Karpas-422 (cell line): ENCODE results near the gene AIF1. TPM values are rescaled to one million over a fixed set of nuclear protein-coding genes. Genes with fewer than 3 reads are reported as not detected.

Source experiments
- DNase-seq: peaks from one replicate; pipeline ENCODE4 v3.0.0-alpha.2; 2015
- H2AFZ ChIP-seq: fragments of 200-600 bp; sonication (generic); 2 replicates; pipeline ENCODE4 v1.6.1; 2014; ENCODE audit warnings: antibody characterized with exemption, low read length, mixed read lengths
- H3K27ac ChIP-seq: fragments of 200-600 bp; sonication (generic); 2 replicates; pipeline ENCODE4 v1.5.1; 2014; ENCODE audit warnings: mild to moderate bottlenecking, low read length, moderate library complexity
- H3K27me3 ChIP-seq: fragments of 200-600 bp; sonication (generic); 2 replicates; pipeline ENCODE4 v1.6.1; 2014; ENCODE audit warnings: low read length, mixed read lengths
- H3K36me3 ChIP-seq: fragments of 200-600 bp; sonication (generic); 2 replicates; pipeline ENCODE4 v1.6.1; 2014; ENCODE audit warnings: low read length, mixed read lengths; ENCODE audit not compliant: insufficient read depth
- H3K4me1 ChIP-seq: fragments of 200-600 bp; sonication (generic); 2 replicates; pipeline ENCODE4 v1.6.1; 2014; ENCODE audit warnings: mild to moderate bottlenecking, low read length, mixed read lengths
- H3K4me2 ChIP-seq: fragments of 200-600 bp; sonication (generic); 2 replicates; pipeline ENCODE4 v1.6.1; 2014; ENCODE audit warnings: low read length, low read depth, mild to moderate bottlenecking; ENCODE audit not compliant: poor library complexity, severe bottlenecking
- H3K4me3 ChIP-seq: fragments of 200-600 bp; sonication (generic); 2 replicates; pipeline ENCODE4 v1.5.1; 2014; ENCODE audit warnings: mild to moderate bottlenecking, antibody characterized with exemption, low read length, mixed read lengths
- H3K79me2 ChIP-seq: fragments of 200-600 bp; sonication (generic); 2 replicates; pipeline ENCODE4 v1.6.1; 2014; ENCODE audit warnings: mild to moderate bottlenecking, low read length, mixed read lengths
- H3K9ac ChIP-seq: fragments of 200-600 bp; sonication (generic); 2 replicates; pipeline ENCODE4 v1.6.0; 2014; ENCODE audit warnings: low read length
- H3K9me2 ChIP-seq: fragments of 200-600 bp; sonication (generic), shearing (Covaris generic); replicated peaks from 2 replicates; pipeline ENCODE4 v1.6.0; 2014; ENCODE audit warnings: mild to moderate bottlenecking, low read length, moderate library complexity; ENCODE audit not compliant: insufficient read depth
- H3K9me3 ChIP-seq: fragments of 300-700, 200-600 bp; sonication (generic); 2 replicates; pipeline ENCODE4 v1.6.1; 2014; ENCODE audit warnings: low read length, mixed read lengths
- H4K20me1 ChIP-seq: fragments of 200-600 bp; sonication (generic); 2 replicates; pipeline ENCODE4 v1.6.1; 2014; ENCODE audit warnings: mild to moderate bottlenecking, antibody characterized with exemption, low read length, low read depth; ENCODE audit not compliant: insufficient read depth
- total RNA-seq: library from RNA; depleted of rRNA; stranded (reverse); fragments of >200 nt; shearing (Covaris generic); gene quantifications from 2 replicates; pipeline ENCODE4 v1.2.3, GENCODE V29; 2014; ENCODE audit warnings: low replicate concordance; rRNA removed

The AIF1 gene
- 0.76 TPM in 1 of 2 replicates, not detected in the other for total RNA-seq

DNA sequence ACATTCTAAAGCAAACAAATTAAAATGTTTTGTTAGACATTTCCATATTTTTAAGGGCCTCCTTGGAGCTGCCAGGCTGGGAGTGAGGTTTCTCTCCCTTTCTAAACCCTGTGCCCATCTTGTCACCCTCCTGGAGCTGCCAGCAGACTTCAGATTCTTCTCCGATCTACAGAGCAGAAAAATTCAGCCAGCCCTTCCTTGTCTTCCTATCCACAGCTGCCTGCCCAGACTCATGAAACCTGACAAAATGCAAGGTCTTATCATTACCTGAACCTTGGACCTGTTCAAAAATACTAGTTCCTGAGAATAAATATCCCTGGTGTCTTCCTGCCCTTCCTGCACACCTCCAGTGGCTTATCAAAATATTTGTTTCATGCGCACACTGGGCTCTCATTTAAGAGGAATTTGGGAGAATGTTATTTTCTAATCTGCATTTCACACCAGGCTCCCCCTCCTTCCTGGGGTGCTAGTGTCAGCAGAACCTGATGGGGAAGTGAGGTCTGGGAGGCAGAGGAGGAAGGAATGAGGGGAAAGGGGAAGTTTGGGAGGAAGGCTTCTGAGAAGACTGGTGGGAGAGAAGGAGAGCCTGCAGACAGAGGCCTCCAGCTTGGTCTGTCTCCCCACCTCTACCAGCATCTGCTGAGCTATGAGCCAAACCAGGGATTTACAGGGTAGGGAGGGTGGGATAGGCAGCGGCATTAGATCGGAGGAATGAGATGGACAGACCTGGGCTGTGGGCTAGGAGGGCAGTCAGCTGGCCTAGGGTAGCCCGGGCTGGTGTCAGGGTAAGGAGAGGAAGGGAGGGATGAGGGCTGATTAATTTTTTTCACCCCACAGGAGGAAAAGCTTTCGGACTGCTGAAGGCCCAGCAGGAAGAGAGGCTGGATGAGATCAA lies at the start of gene AIF1:
TSS of gene AIF1 (plus strand) at position 551 of the 895 bp plus-strand sequence. CDS start at position 647, 96 bp downstream.
- Histone ChIP-seq H4K20me1 (no peaks in the 10 kb centered on the region), H3K4me2 (no peak within 1 kb of the TSS), H3K9me2 (no peaks in the 10 kb centered on the region), H3K4me3 (no peak within 1 kb of the TSS), H3K9ac (peak within 1 kb of the TSS; percentile 42), H3K9me3 (no peaks in the 10 kb centered on the region), H3K27ac (no peak within 1 kb of the TSS), H3K79me2 (no peaks in the 10 kb centered on the region), H3K27me3 (no peaks in the 10 kb centered on the region), H2AFZ (peak within 1 kb of the TSS; percentile 53; the same call in 1 of the 2 replicates), H3K36me3 (no peaks in the 10 kb centered on the region), H3K4me1 (peaks cover 30% of the 10 kb centered on the region)
- DNase-seq = peak; percentile 27

DNA sequence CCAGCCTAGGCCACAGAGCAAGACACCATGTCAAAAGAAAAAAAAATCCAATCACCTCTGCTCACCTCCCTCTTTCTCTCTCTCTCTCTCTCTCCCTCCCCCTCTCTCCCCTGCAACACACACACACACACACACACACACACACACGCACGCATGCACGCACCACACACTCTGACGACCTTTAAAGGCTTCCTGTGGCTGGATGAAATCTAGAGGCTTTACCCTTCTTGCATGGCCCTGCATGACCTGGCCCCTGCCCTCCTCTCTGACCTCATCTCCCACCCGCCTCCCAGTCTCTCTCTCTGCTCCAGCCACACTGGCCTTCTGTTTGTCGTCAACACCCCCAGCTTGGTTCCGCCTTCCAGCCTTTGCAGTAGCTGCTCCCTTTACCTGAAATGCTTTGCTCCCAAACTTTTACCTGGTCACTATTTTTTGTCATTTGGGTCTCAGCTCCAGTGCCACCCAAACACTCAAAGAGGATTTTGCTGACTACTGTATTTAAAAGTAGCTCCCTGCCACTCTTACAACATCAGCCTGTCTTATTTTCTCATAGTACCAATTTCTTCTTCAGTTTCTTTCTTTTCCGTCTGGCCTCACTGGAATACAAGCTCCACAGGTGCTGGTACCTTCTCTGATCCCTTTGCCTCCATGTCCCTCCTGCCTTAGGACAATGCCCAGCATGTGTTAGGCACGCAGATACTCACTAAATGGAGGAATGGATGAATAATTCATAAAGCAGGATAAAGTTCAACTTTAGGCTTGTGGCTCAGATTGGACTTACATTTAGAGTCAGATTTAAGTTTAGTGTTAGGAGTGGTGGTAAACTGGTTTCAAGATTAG lies 47.3 kb upstream of the AIF1 start:
- H3K9me3 ChIP-seq = no peaks in the 10 kb centered on the region
- H3K27ac ChIP-seq = peak overlapping the region; percentile 95
- no peaks in the 10 kb centered on the region for H3K9me2 ChIP-seq
- peak overlapping the region; percentile 99 for H3K9ac ChIP-seq
- H3K79me2 ChIP-seq = peaks cover 37% of the 10 kb centered on the region
- DNase-seq = peak; percentile 60
- no peaks in the 10 kb centered on the region for H3K36me3 ChIP-seq
- H4K20me1 ChIP-seq = no peaks in the 10 kb centered on the region
- no peak overlapping the region for H3K4me3 ChIP-seq
- peak overlapping the region; percentile 84 for H3K4me2 ChIP-seq
- no peak overlapping the region for H2AFZ ChIP-seq
- peaks cover 81% of the 10 kb centered on the region for H3K4me1 ChIP-seq
- H3K27me3 ChIP-seq = no peaks in the 10 kb centered on the region

- H3K4me2 ChIP-seq = peak overlapping the region; percentile 84
- H3K4me3 ChIP-seq = peak overlapping the region; percentile 98; the same call in 1 of the 2 replicates
- no peaks in the 10 kb centered on the region for H3K9me3 ChIP-seq
- peak overlapping the region; percentile 99 for H3K9ac ChIP-seq
- peak overlapping the region; percentile 95 for H3K27ac ChIP-seq
- H3K9me2 ChIP-seq = no peaks in the 10 kb centered on the region
- DNase-seq = peak; percentile 77
- H3K79me2 ChIP-seq = peaks cover 44% of the 10 kb centered on the region
- H4K20me1 ChIP-seq = no peaks in the 10 kb centered on the region
- no peak overlapping the region for H2AFZ ChIP-seq
- H3K36me3 ChIP-seq = no peaks in the 10 kb centered on the region
- H3K27me3 ChIP-seq = no peaks in the 10 kb centered on the region
- H3K4me1 ChIP-seq = peaks cover 81% of the 10 kb centered on the region
Observed at GRCh38 chr6:31568537-31568961, 46.5 kb upstream of the AIF1 start.

GRCh38 chr6:31569861-31570536 lies 45.0 kb upstream of the AIF1 start:
- H3K4me1 ChIP-seq = peaks cover 86% of the 10 kb centered on the region
- H3K4me2 ChIP-seq = peak overlapping the region; percentile 84

GRCh38 chr6:31572041-31572911 lies 42.8 kb upstream of the AIF1 start, which contains the start of gene LTA:
TSS of gene LTA (plus strand) at chr6:31572289. CDS start at chr6:31572743, 454 bp downstream.
- Histone ChIP-seq H3K9me3 (no peaks in the 10 kb centered on the region), H3K79me2 (peaks cover 59% of the 10 kb centered on the region), H4K20me1 (peaks cover 18% of the 10 kb centered on the region; the same call in 1 of the 2 replicates), H2AFZ (no peak within 1 kb of the TSS), H3K36me3 (peaks cover 18% of the 10 kb centered on the region), H3K9ac (peak within 1 kb of the TSS; percentile 99), H3K4me3 (peak within 1 kb of the TSS; percentile 98), H3K4me1 (peaks cover 91% of the 10 kb centered on the region), H3K27me3 (no peaks in the 10 kb centered on the region), H3K27ac (peak within 1 kb of the TSS; percentile 95), H3K9me2 (no peaks in the 10 kb centered on the region), H3K4me2 (peak within 1 kb of the TSS; percentile 84)
- peak; percentile 92 for DNase-seq

More at GRCh38 chr6:31569861-31570536, 45.0 kb upstream of the AIF1 start:
- H3K27me3 ChIP-seq = no peaks in the 10 kb centered on the region
- H4K20me1 ChIP-seq = no peaks in the 10 kb centered on the region
- no peaks in the 10 kb centered on the region for H3K36me3 ChIP-seq
- peak overlapping the region; percentile 98 for H3K4me3 ChIP-seq
- no peaks in the 10 kb centered on the region for H3K9me2 ChIP-seq
- H3K9me3 ChIP-seq = no peaks in the 10 kb centered on the region
- peak; percentile 91 for DNase-seq
- no peak overlapping the region for H2AFZ ChIP-seq
- H3K27ac ChIP-seq = peak overlapping the region; percentile 95
- H3K9ac ChIP-seq = peak overlapping the region; percentile 99
- H3K79me2 ChIP-seq = peaks cover 44% of the 10 kb centered on the region

DNA sequence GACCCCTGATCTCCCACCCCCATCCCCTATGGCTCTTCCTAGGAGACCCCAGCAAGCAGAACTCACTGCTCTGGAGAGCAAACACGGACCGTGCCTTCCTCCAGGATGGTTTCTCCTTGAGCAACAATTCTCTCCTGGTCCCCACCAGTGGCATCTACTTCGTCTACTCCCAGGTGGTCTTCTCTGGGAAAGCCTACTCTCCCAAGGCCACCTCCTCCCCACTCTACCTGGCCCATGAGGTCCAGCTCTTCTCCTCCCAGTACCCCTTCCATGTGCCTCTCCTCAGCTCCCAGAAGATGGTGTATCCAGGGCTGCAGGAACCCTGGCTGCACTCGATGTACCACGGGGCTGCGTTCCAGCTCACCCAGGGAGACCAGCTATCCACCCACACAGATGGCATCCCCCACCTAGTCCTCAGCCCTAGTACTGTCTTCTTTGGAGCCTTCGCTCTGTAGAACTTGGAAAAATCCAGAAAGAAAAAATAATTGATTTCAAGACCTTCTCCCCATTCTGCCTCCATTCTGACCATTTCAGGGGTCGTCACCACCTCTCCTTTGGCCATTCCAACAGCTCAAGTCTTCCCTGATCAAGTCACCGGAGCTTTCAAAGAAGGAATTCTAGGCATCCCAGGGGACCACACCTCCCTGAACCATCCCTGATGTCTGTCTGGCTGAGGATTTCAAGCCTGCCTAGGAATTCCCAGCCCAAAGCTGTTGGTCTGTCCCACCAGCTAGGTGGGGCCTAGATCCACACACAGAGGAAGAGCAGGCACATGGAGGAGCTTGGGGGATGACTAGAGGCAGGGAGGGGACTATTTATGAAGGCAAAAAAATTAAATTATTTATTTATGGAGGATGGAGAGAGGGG lies 41.6 kb upstream of the AIF1 start:
- peaks cover 51% of the 10 kb centered on the region for H3K79me2 ChIP-seq
- peaks cover 23% of the 10 kb centered on the region for H3K36me3 ChIP-seq
- H3K9me3 ChIP-seq = no peaks in the 10 kb centered on the region
- peaks cover 20% of the 10 kb centered on the region; the same call in 1 of the 2 replicates for H4K20me1 ChIP-seq
- peak overlapping the region; percentile 95 for H3K27ac ChIP-seq
- peak; percentile 62 for DNase-seq
- no peak overlapping the region for H2AFZ ChIP-seq
- H3K4me3 ChIP-seq = peak overlapping the region; percentile 98
- H3K4me1 ChIP-seq = peaks cover 89% of the 10 kb centered on the region
- H3K9me2 ChIP-seq = no peaks in the 10 kb centered on the region
- H3K27me3 ChIP-seq = no peaks in the 10 kb centered on the region
- H3K4me2 ChIP-seq = peak overlapping the region; percentile 84
- H3K9ac ChIP-seq = peak overlapping the region; percentile 99
